Measurements from ENCODE around the gene TTLL5. TPM values are rescaled to one million over a fixed set of nuclear protein-coding genes. Genes with fewer than 3 reads are reported as not detected.

TTLL5 gene
- total RNA-seq, 5 donors from 2014 or later (not counting 1 experiment from before 2014, with no cell fraction given) = 15.4 to 36.2 (median 22.2) TPM

DNA sequence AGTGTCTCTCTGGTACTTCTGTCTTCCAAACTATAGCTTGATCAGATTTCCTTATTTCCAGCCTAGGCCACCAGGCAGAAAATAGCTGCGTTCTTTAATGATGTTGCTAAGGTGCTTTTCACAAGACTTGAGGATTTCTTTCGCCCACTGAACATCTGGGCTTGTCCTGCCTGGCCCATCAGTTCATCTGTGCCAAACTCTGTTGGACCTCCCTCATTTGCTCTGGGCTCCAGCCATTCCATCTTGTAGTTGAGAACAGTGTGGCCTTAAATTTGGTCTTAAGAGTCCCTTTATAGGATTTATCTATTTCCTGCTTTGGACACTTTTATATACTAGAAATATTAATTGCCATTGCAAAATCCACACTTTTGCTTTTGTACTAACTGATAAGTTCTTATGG is 109.6 kb downstream of the TTLL5 start:
- Mint-ChIP-seq H3K27me3 (no peaks in the 10 kb centered on the region), H3K27ac (no peak overlapping the region), H3K4me1 (no peaks in the 10 kb centered on the region), H3K4me3 (no peak overlapping the region), H3K36me3 (peaks cover 23% of the 10 kb centered on the region), H3K9me3 (no peaks in the 10 kb centered on the region)
- H3K27me3 ChIP-seq (replicated peaks in 1 of 2; ENCODE audit: control insufficient read depth in 2 of 2, extremely low read depth in 1 of 2, insufficient read depth in 2 of 2, low read length in 1 of 2) = no peaks in the 10 kb centered on the region
- H3K27ac ChIP-seq (ENCODE audit: low read length) = no peak overlapping the region
- ATAC-seq (replicated peaks in 1 of 4) = no peak
- H3K4me1 ChIP-seq (ENCODE audit: control insufficient read depth in 1 of 2, extremely low read depth in 1 of 2, insufficient read depth in 2 of 2, low read length in 2 of 2) = no peaks in the 10 kb centered on the region
- H3K36me3 ChIP-seq (ENCODE audit: control insufficient read depth in 2 of 2, extremely low read depth in 1 of 2, insufficient read depth in 1 of 2, low read length in 1 of 2) = peaks cover 5 to 13% of the 10 kb centered on the region in 2 donors
- H3K4me3 ChIP-seq (ENCODE audit: control insufficient read depth in 1 of 2, extremely low read depth in 1 of 2, low read length in 1 of 2) = no peak overlapping the region
- CTCF ChIA-PET = no interaction called here
- WGBS (ENCODE audit: insufficient coverage) = 86% methylated on average over 1 of the region's 2 CpGs
- DNase-seq = no peak
- POLR2A ChIA-PET = no interaction called here
- H3K9me3 ChIP-seq = no peaks in the 10 kb centered on the region

GRCh38 chr14:75771595-75771994 is 110.5 kb downstream of the TTLL5 start:
- no peak for ATAC-seq (replicated peaks in 1 of 4)
- H3K4me1 Mint-ChIP-seq = no peaks in the 10 kb centered on the region
- no peak overlapping the region for H3K27ac ChIP-seq (ENCODE audit: low read length)
- H3K36me3 Mint-ChIP-seq = peaks cover 31% of the 10 kb centered on the region
- H3K36me3 ChIP-seq (ENCODE audit: control insufficient read depth in 2 of 2, extremely low read depth in 1 of 2, insufficient read depth in 1 of 2, low read length in 1 of 2) = peaks cover 5 to 6% of the 10 kb centered on the region in 2 donors
- no peaks in the 10 kb centered on the region for H3K9me3 ChIP-seq
- H3K4me3 Mint-ChIP-seq = no peak overlapping the region
- ChIA-PET POLR2A (no interaction called here), CTCF (no interaction called here)
- 95% methylated on average over 4 of the region's 6 CpGs for WGBS (ENCODE audit: insufficient coverage)
- no peaks in the 10 kb centered on the region for H3K4me1 ChIP-seq (ENCODE audit: control insufficient read depth in 1 of 2, extremely low read depth in 1 of 2, insufficient read depth in 2 of 2, low read length in 2 of 2)
- DNase-seq = no peak
- H3K27me3 Mint-ChIP-seq = no peaks in the 10 kb centered on the region
- H3K4me3 ChIP-seq (ENCODE audit: control insufficient read depth in 1 of 2, extremely low read depth in 1 of 2, low read length in 1 of 2) = no peak overlapping the region
- H3K9me3 Mint-ChIP-seq = no peaks in the 10 kb centered on the region
- no peaks in the 10 kb centered on the region for H3K27me3 ChIP-seq (replicated peaks in 1 of 2; ENCODE audit: control insufficient read depth in 2 of 2, extremely low read depth in 1 of 2, insufficient read depth in 2 of 2, low read length in 1 of 2)
- H3K27ac Mint-ChIP-seq = no peak overlapping the region

GRCh38 chr14:75773046-75773445 is 112.0 kb downstream of the TTLL5 start:
- Histone ChIP-seq H3K36me3 (ENCODE audit: control insufficient read depth in 2 of 2, extremely low read depth in 1 of 2, insufficient read depth in 1 of 2, low read length in 1 of 2) (peaks cover 0 to 6% of the 10 kb centered on the region in 2 donors), H3K27me3 (replicated peaks in 1 of 2; ENCODE audit: control insufficient read depth in 2 of 2, extremely low read depth in 1 of 2, insufficient read depth in 2 of 2, low read length in 1 of 2) (no peaks in the 10 kb centered on the region), H3K4me1 (ENCODE audit: control insufficient read depth in 1 of 2, extremely low read depth in 1 of 2, insufficient read depth in 2 of 2, low read length in 2 of 2) (no peaks in the 10 kb centered on the region), H3K27ac (ENCODE audit: low read length) (no peak overlapping the region), H3K9me3 (no peaks in the 10 kb centered on the region), H3K4me3 (ENCODE audit: control insufficient read depth in 1 of 2, extremely low read depth in 1 of 2, low read length in 1 of 2) (no peak overlapping the region)
- no peak overlapping the region for H3K27ac Mint-ChIP-seq
- peaks cover 0 to under 1% (median 0%) of the 10 kb centered on the region in 3 donors for H3K4me1 Mint-ChIP-seq
- no peaks in the 10 kb centered on the region for H3K9me3 Mint-ChIP-seq
- no peaks in the 10 kb centered on the region for H3K27me3 Mint-ChIP-seq
- no peak for ATAC-seq (replicated peaks in 1 of 4)
- CTCF ChIA-PET = interaction anchor here in 1 of 2 donors (0.7 kb wide), 1 partner anchor 235 kb away, joined by 4 read pairs; no protein-coding TSS in a partner anchor
- DNase-seq = no peak
- no peak overlapping the region for H3K4me3 Mint-ChIP-seq
- POLR2A ChIA-PET = interaction anchor here in 1 of 2 donors (0.6 kb wide), 1 partner anchor 91 kb away, joined by 4 read pairs; no protein-coding TSS in a partner anchor
- peaks cover 37% of the 10 kb centered on the region for H3K36me3 Mint-ChIP-seq

GRCh38 chr14:75781096-75781495 is 120.0 kb downstream of the TTLL5 start:
- Mint-ChIP-seq H3K27me3 (no peaks in the 10 kb centered on the region), H3K4me3 (no peak overlapping the region), H3K4me1 (peaks cover 0 to 10% (median 0%) of the 10 kb centered on the region in 3 donors), H3K9me3 (no peaks in the 10 kb centered on the region), H3K36me3 (peaks cover 70% of the 10 kb centered on the region), H3K27ac (no peak overlapping the region)
- Histone ChIP-seq H3K4me1 (ENCODE audit: control insufficient read depth in 1 of 2, extremely low read depth in 1 of 2, insufficient read depth in 2 of 2, low read length in 2 of 2) (no peaks in the 10 kb centered on the region), H3K36me3 (ENCODE audit: control insufficient read depth in 2 of 2, extremely low read depth in 1 of 2, insufficient read depth in 1 of 2, low read length in 1 of 2) (peaks cover 8 to 9% of the 10 kb centered on the region in 2 donors), H3K27me3 (replicated peaks in 1 of 2; ENCODE audit: control insufficient read depth in 2 of 2, extremely low read depth in 1 of 2, insufficient read depth in 2 of 2, low read length in 1 of 2) (no peaks in the 10 kb centered on the region), H3K27ac (ENCODE audit: low read length) (no peak overlapping the region), H3K4me3 (ENCODE audit: control insufficient read depth in 1 of 2, extremely low read depth in 1 of 2, low read length in 1 of 2) (no peak overlapping the region), H3K9me3 (no peaks in the 10 kb centered on the region)
- no CpG with 5 or more reads among the region's 7 CpGs for WGBS (ENCODE audit: insufficient coverage)
- ATAC-seq (replicated peaks in 1 of 4) (no peak), DNase-seq (no peak)
- CTCF ChIA-PET = no interaction called here
- POLR2A ChIA-PET = no interaction called here

DNA sequence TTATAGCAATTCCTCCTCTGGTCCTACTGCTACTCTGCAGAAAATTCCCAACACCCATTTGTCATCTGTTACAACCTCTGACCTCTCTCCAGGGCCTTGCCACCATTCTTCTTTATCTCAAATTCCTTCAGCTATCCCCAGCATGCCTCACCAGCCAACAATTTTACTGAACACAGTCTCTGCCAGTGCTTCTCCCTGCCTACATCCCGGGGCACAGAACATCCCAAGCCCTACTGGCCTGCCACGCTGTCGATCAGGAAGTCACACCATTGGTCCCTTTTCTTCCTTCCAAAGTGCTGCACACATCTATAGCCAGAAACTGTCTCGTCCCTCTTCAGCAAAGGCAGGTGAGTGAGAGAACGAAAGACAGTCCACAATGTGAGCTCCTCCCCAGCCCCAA is 122.1 kb downstream of the TTLL5 start:
- Histone ChIP-seq H3K36me3 (ENCODE audit: control insufficient read depth in 2 of 2, extremely low read depth in 1 of 2, insufficient read depth in 1 of 2, low read length in 1 of 2) (peaks cover 8 to 9% of the 10 kb centered on the region in 2 donors), H3K27me3 (replicated peaks in 1 of 2; ENCODE audit: control insufficient read depth in 2 of 2, extremely low read depth in 1 of 2, insufficient read depth in 2 of 2, low read length in 1 of 2) (no peaks in the 10 kb centered on the region), H3K4me1 (ENCODE audit: control insufficient read depth in 1 of 2, extremely low read depth in 1 of 2, insufficient read depth in 2 of 2, low read length in 2 of 2) (no peaks in the 10 kb centered on the region), H3K4me3 (ENCODE audit: control insufficient read depth in 1 of 2, extremely low read depth in 1 of 2, low read length in 1 of 2) (no peak overlapping the region), H3K27ac (ENCODE audit: low read length) (no peak overlapping the region), H3K9me3 (no peaks in the 10 kb centered on the region)
- DNase-seq (no peak), ATAC-seq (replicated peaks in 1 of 4) (no peak)
- H3K27ac Mint-ChIP-seq = no peak overlapping the region
- no peaks in the 10 kb centered on the region for H3K27me3 Mint-ChIP-seq
- WGBS (ENCODE audit: insufficient coverage) = 95% methylated on average over 3 of the region's 5 CpGs
- peaks cover 75% of the 10 kb centered on the region for H3K36me3 Mint-ChIP-seq
- H3K4me3 Mint-ChIP-seq = no peak overlapping the region
- peaks cover 0 to 2% (median 0%) of the 10 kb centered on the region in 3 donors for H3K9me3 Mint-ChIP-seq
- ChIA-PET POLR2A (no interaction called here), CTCF (no interaction called here)
- H3K4me1 Mint-ChIP-seq = peaks cover 0 to 8% (median 0%) of the 10 kb centered on the region in 3 donors

- WGBS (ENCODE audit: insufficient coverage) = 86% methylated on average over 1 of the region's 3 CpGs
- POLR2A ChIA-PET = no interaction called here
- Histone ChIP-seq H3K27me3 (replicated peaks in 1 of 2; ENCODE audit: control insufficient read depth in 2 of 2, extremely low read depth in 1 of 2, insufficient read depth in 2 of 2, low read length in 1 of 2) (no peaks in the 10 kb centered on the region), H3K36me3 (ENCODE audit: control insufficient read depth in 2 of 2, extremely low read depth in 1 of 2, insufficient read depth in 1 of 2, low read length in 1 of 2) (peaks cover 8 to 9% of the 10 kb centered on the region in 2 donors), H3K4me3 (ENCODE audit: control insufficient read depth in 1 of 2, extremely low read depth in 1 of 2, low read length in 1 of 2) (no peak overlapping the region), H3K9me3 (no peaks in the 10 kb centered on the region), H3K4me1 (ENCODE audit: control insufficient read depth in 1 of 2, extremely low read depth in 1 of 2, insufficient read depth in 2 of 2, low read length in 2 of 2) (no peaks in the 10 kb centered on the region), H3K27ac (ENCODE audit: low read length) (no peak overlapping the region)
- CTCF ChIA-PET = no interaction called here
- H3K36me3 Mint-ChIP-seq = peaks cover 69% of the 10 kb centered on the region
- no peak for DNase-seq
- no peak for ATAC-seq (replicated peaks in 1 of 4)
- H3K27me3 Mint-ChIP-seq = no peaks in the 10 kb centered on the region
- peaks cover 0 to 8% (median 0%) of the 10 kb centered on the region in 3 donors for H3K9me3 Mint-ChIP-seq
- H3K27ac Mint-ChIP-seq = no peak overlapping the region
- no peak overlapping the region for H3K4me3 Mint-ChIP-seq
- peaks cover 0 to 5% (median 0%) of the 10 kb centered on the region in 3 donors for H3K4me1 Mint-ChIP-seq
Measured at GRCh38 chr14:75783602-75784313, 122.7 kb downstream of the TTLL5 start.
